Adipocyte (in vitro differentiated cells): ENCODE data around the gene C20orf141.
A peak's percentile ranks its signal among the peaks of the same experiment; 100 is the strongest.

ENCODE experiments used
- DNase-seq: peaks from one replicate; pipeline ENCODE4 v3.0.0-alpha.2; 2015; ENCODE audit warnings: low read depth
- H3K27me3 ChIP-seq: replicated peaks from 2 replicates; pipeline ENCODE4 v1.7.0; 2013; ENCODE audit warnings: mild to moderate bottlenecking, low read length, moderate library complexity; ENCODE audit not compliant: control insufficient read depth, insufficient read depth
- H3K36me3 ChIP-seq: 2 replicates; pipeline ENCODE4 v1.7.0; 2013; ENCODE audit warnings: low read length, mild to moderate bottlenecking, moderate library complexity; ENCODE audit not compliant: control insufficient read depth, insufficient read depth, severe bottlenecking
- H3K4me1 ChIP-seq: 2 replicates; pipeline ENCODE4 v1.7.0; 2013; ENCODE audit warnings: mild to moderate bottlenecking, low read length, moderate library complexity; ENCODE audit not compliant: control insufficient read depth, insufficient read depth
- H3K4me3 ChIP-seq: 2 replicates; pipeline ENCODE4 v1.7.0; 2013; ENCODE audit warnings: mild to moderate bottlenecking, low read length, moderate library complexity
- H3K9ac ChIP-seq: 2 replicates; pipeline ENCODE4 v1.7.0; 2013; ENCODE audit warnings: mild to moderate bottlenecking, low read length, moderate library complexity
- H3K9me3 ChIP-seq: 2 replicates; pipeline ENCODE4 v1.7.0; 2013; ENCODE audit warnings: mild to moderate bottlenecking, low read length, moderate library complexity; ENCODE audit not compliant: control insufficient read depth

C20orf141 gene

GRCh38 chr20:2840138-2840966 is 25.6 kb downstream of the C20orf141 start, which contains the start of the genes PCED1A and VPS16:
Gene PCED1A (minus strand): TSS chr20:2840655. CDS start chr20:2839912, 743 bp downstream.
Gene VPS16 (plus strand): TSS chr20:2840745. CDS start chr20:2840775, 30 bp downstream.
- Histone ChIP-seq H3K4me3 (peak within 1 kb of the TSS; percentile 91), H3K9me3 (no peaks in the 10 kb centered on the region), H3K36me3 (peaks cover 21% of the 10 kb centered on the region), H3K4me1 (peaks cover 16% of the 10 kb centered on the region), H3K27me3 (no peaks in the 10 kb centered on the region), H3K9ac (peak within 1 kb of the TSS; percentile 86)
- peak; percentile 91 for DNase-seq

DNA sequence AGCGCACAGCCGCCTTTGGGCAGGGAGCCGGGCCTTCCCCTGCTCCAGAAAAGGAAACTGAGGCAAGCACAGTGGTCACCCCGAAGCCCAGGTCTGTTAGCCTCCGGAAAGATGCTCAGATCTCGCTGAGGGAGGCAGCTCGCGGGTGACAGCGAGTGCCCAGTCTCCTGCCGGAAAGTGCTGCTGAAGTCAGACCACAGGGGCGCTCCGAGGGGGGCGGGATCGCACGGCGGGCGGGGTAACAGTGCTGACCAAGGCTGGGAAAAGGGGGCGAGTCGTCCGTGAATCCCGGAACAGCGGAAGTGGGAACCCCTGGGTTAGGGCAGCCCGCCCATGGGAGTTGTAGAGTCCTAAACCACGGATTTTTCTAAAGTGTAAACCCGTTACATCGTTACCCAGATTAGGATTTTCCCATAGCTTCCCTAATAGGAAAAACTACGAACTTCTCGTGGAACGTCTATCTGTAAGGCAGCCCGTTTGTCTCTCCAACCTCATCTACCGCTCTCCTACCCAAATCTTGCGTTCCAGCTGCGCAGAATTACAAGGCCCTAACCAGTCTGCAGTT is 26.3 kb downstream of the C20orf141 start:
- Histone ChIP-seq H3K27me3 (no peaks in the 10 kb centered on the region), H3K4me1 (peaks cover 16% of the 10 kb centered on the region), H3K36me3 (peaks cover 21% of the 10 kb centered on the region), H3K9me3 (no peaks in the 10 kb centered on the region), H3K4me3 (peak overlapping the region; percentile 91), H3K9ac (peak overlapping the region; percentile 86)
- DNase-seq = peak; percentile 78

DNA sequence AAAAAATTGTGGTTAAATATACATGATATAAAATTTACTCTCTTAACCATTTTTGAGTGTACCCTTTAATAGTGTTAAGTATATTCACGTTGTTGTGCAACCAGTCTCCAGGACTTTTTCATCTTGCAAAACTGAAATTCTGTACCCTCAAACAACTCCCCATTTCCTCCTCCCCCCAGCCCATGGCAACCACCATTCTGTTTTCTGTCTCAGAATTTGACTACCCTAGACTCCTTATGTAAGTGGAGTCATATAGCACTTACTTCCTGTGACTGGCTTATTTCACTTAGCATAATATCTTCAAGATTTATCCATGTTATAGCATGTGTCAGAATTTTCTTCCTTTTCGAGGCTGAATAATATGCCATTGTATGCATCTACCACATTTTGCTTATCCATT is 30.8 kb downstream of the C20orf141 start:
- Histone ChIP-seq H3K4me3 (no peak overlapping the region), H3K9me3 (no peaks in the 10 kb centered on the region), H3K4me1 (peaks cover 7% of the 10 kb centered on the region), H3K27me3 (no peaks in the 10 kb centered on the region), H3K36me3 (peaks cover 9% of the 10 kb centered on the region), H3K9ac (no peak overlapping the region)
- DNase-seq = no peak

DNA sequence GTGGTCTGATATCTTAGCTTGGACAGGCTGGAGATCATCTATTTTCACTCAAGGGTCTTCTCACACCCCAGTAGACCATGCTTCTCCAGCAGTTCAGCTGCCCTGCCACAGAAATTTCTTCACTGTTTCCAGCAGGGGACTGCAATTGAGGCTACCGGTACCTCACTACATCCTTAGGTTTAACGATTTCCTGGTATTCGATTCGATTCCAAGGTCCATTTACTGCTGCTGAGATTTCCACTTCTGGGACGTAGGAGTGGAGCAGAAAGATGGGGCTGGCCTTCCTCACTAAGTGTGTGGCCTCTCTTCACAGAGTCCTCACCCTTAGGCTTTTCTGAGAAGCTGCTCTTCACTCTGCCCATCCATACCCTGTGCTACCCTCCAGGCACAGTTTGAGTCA is 31.9 kb downstream of the C20orf141 start:
- no peaks in the 10 kb centered on the region for H3K9me3 ChIP-seq
- no peak overlapping the region for H3K9ac ChIP-seq
- DNase-seq = no peak
- no peaks in the 10 kb centered on the region for H3K27me3 ChIP-seq
- peaks cover 2% of the 10 kb centered on the region for H3K4me1 ChIP-seq
- H3K36me3 ChIP-seq = peaks cover 9% of the 10 kb centered on the region
- no peak overlapping the region for H3K4me3 ChIP-seq

GRCh38 chr20:2847802-2848201 is 33.0 kb downstream of the C20orf141 start:
- Histone ChIP-seq H3K36me3 (peaks cover 9% of the 10 kb centered on the region), H3K4me1 (no peaks in the 10 kb centered on the region), H3K27me3 (no peaks in the 10 kb centered on the region), H3K4me3 (no peak overlapping the region), H3K9ac (no peak overlapping the region), H3K9me3 (no peaks in the 10 kb centered on the region)
- DNase-seq = no peak

GRCh38 chr20:2849529-2849928 is 34.7 kb downstream of the C20orf141 start:
- no peaks in the 10 kb centered on the region for H3K4me1 ChIP-seq
- no peaks in the 10 kb centered on the region for H3K9me3 ChIP-seq
- no peak overlapping the region for H3K9ac ChIP-seq
- no peaks in the 10 kb centered on the region for H3K27me3 ChIP-seq
- H3K36me3 ChIP-seq = peaks cover 5% of the 10 kb centered on the region
- no peak overlapping the region for H3K4me3 ChIP-seq
- no peak for DNase-seq

DNA sequence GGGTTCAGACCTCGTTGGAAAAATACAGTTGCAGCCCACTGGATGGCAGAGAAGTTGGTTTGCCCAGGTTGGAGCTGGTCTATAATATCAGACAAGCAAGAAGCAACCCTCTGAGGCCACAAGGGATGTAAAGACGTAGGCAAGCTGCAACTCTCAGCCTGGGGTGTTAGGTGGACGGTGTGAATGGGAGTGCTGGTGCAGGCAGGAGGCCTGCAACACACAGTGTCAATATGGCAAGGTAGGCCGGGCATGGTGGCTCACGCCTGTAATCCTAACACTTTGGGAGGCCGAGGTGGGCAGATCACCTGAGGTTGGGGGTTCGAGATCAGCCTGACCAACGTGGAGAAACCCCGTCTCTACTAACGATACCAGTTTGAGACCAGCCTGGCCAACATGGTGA is 36.3 kb downstream of the C20orf141 start:
- H3K9me3 ChIP-seq = no peaks in the 10 kb centered on the region
- no peaks in the 10 kb centered on the region for H3K4me1 ChIP-seq
- no peaks in the 10 kb centered on the region for H3K27me3 ChIP-seq
- no peak overlapping the region for H3K4me3 ChIP-seq
- peaks cover 5% of the 10 kb centered on the region for H3K36me3 ChIP-seq
- no peak for DNase-seq
- H3K9ac ChIP-seq = no peak overlapping the region

GRCh38 chr20:2858591-2858990 is 43.8 kb downstream of the C20orf141 start:
- H3K4me3 ChIP-seq = no peak overlapping the region
- peaks cover 27% of the 10 kb centered on the region for H3K36me3 ChIP-seq
- no peak overlapping the region for H3K9ac ChIP-seq
- H3K4me1 ChIP-seq = peaks cover 14% of the 10 kb centered on the region
- DNase-seq = no peak
- no peaks in the 10 kb centered on the region for H3K9me3 ChIP-seq
- H3K27me3 ChIP-seq = no peaks in the 10 kb centered on the region

- peaks cover 14% of the 10 kb centered on the region for H3K4me1 ChIP-seq
- peaks cover 35% of the 10 kb centered on the region for H3K36me3 ChIP-seq
- no peak overlapping the region for H3K4me3 ChIP-seq
- H3K9ac ChIP-seq = peak overlapping the region; percentile 21
- no peaks in the 10 kb centered on the region for H3K27me3 ChIP-seq
- no peak for DNase-seq
- no peaks in the 10 kb centered on the region for H3K9me3 ChIP-seq
Measured at GRCh38 chr20:2859330-2860121, 44.7 kb downstream of the C20orf141 start.

DNA sequence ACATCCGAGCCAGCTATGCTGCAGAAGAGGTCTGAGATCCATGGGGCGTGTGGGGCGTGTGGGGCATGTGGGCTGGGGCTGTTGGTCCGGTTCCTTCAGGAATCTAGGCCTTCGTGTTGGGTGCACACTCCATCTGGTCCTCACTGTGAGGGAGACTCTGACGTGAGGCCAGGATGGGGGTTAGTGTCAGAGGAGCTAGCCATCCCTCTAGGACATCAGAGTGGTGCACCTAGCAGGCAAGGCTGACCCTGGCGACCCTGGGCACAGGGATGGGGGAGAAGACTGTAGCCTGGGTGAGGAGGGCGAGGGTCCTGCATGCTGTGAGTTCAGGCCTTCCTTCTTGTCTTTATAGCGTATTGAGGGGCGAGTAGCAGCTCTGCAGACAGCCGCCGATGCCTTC is 49.8 kb downstream of the C20orf141 start:
- H3K9ac ChIP-seq = no peak overlapping the region
- H3K4me1 ChIP-seq = peaks cover 29% of the 10 kb centered on the region
- no peak overlapping the region for H3K4me3 ChIP-seq
- DNase-seq = no peak
- H3K27me3 ChIP-seq = no peaks in the 10 kb centered on the region
- peaks cover 58% of the 10 kb centered on the region for H3K36me3 ChIP-seq
- H3K9me3 ChIP-seq = no peaks in the 10 kb centered on the region

DNA sequence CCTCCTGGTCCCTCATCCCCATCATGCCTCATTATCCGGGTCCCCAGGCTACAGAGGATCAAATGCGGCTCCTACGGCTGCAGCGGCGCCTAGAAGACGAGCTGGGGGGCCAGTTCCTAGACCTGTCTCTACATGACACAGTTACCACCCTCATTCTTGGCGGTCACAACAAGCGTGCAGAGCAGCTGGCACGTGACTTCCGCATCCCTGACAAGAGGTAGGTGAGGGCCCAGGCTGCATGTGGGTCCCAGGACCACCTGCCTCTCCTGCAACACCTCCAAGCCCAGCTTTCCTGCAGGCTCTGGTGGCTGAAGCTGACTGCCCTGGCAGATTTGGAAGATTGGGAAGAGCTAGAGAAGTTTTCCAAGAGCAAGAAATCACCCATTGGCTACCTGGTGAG is 50.3 kb downstream of the C20orf141 start:
- no peak for DNase-seq
- no peaks in the 10 kb centered on the region for H3K27me3 ChIP-seq
- H3K9ac ChIP-seq = no peak overlapping the region
- H3K36me3 ChIP-seq = peaks cover 58% of the 10 kb centered on the region
- H3K9me3 ChIP-seq = no peaks in the 10 kb centered on the region
- no peak overlapping the region for H3K4me3 ChIP-seq
- H3K4me1 ChIP-seq = peaks cover 28% of the 10 kb centered on the region
